Endothelial cell (in vitro differentiated cells): ENCODE results near the gene ZIC2. TPM values are rescaled to one million over a fixed set of nuclear protein-coding genes. Genes with fewer than 3 reads are reported as not detected.

ENCODE experiments used
- DNase-seq: peaks from one replicate; pipeline ENCODE4 v3.0.0; 2021; ENCODE audit warnings: low spot score
- H3K27ac Mint-ChIP-seq: one replicate; pipeline ENCODE4 v1.8.0; 2021; ENCODE audit warnings: mixed read lengths, inconsistent platforms; ENCODE audit not compliant: unreplicated experiment
- H3K27me3 Mint-ChIP-seq: one replicate; pipeline ENCODE4 v1.8.0; 2021; ENCODE audit warnings: mild to moderate bottlenecking, moderate library complexity, mixed read lengths, inconsistent platforms; ENCODE audit not compliant: unreplicated experiment
- H3K36me3 Mint-ChIP-seq: one replicate; pipeline ENCODE4 v1.8.0; 2021; ENCODE audit warnings: mild to moderate bottlenecking, low read depth, mixed read lengths, inconsistent platforms; ENCODE audit not compliant: unreplicated experiment
- H3K4me1 Mint-ChIP-seq: one replicate; pipeline ENCODE4 v1.8.0; 2021; ENCODE audit warnings: mild to moderate bottlenecking, mixed read lengths, inconsistent platforms; ENCODE audit not compliant: unreplicated experiment
- H3K4me3 Mint-ChIP-seq: one replicate; pipeline ENCODE4 v1.8.0; 2021; ENCODE audit warnings: mild to moderate bottlenecking, mixed read lengths, inconsistent platforms; ENCODE audit not compliant: unreplicated experiment
- H3K9me3 Mint-ChIP-seq: one replicate; pipeline ENCODE4 v1.8.0; 2021; ENCODE audit warnings: mixed read lengths, inconsistent platforms; ENCODE audit not compliant: unreplicated experiment
- total RNA-seq: library from RNA; stranded (reverse); fragmentation: NEBNext Ultra II Directional; extraction: Animal tissue kit (Norgen Biotek cat#: 25700); gene quantifications from one replicate; pipeline ENCODE4 v1.2.1, GENCODE V29; 2021; ENCODE audit not compliant: unreplicated experiment
- TF ChIP-seq, protein P1 (sequence below): fragments of 200-600 bp; sonication (generic); IDR thresholded peaks from one replicate; pipeline ENCODE4 v1.5.0; 2021; ENCODE audit warnings: antibody characterized with exemption; ENCODE audit not compliant: unreplicated experiment

ZIC2 gene
- total RNA-seq, 1 donor from 2014 or later, result 3.8 TPM

DNA sequence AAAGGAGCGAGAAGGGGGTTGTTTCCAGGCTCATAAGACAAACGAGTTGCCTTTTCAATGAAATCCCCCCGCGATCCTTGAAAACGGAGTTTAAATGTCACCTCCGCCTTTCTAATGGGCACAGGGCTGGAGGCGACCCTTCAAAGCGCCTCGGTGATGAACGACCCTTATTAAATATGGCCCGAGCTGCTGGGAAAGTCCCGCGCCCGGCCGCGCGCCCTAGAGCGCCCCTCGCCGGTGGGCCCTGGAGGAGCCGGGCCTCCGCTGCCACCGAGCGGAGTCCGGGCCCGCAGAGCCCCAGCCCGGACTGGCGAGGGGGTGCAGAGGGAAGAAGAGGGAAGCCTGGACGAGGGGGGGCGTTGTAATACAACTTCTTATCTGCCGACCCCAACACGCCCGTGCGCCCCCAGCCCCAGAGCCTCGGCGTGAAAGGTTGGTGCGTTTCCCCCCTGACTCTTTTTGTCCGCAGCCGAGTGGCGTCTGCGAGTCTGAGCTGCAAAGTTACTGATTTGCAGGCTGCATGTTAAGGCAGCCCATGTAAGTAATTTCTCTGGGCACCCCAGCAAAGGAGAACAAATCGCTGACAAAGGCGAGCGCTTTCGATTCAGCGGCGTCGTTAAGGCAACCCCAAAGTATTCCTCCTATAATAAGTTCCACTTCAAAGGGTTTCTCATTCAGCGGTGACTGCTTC, 21.9 kb upstream of the ZIC2 start:
- H3K4me1 Mint-ChIP-seq, result peaks cover 36% of the 10 kb centered on the region
- no peaks in the 10 kb centered on the region for H3K9me3 Mint-ChIP-seq
- H3K27ac Mint-ChIP-seq, result no peak overlapping the region
- TF ChIP-seq, protein P1, sequence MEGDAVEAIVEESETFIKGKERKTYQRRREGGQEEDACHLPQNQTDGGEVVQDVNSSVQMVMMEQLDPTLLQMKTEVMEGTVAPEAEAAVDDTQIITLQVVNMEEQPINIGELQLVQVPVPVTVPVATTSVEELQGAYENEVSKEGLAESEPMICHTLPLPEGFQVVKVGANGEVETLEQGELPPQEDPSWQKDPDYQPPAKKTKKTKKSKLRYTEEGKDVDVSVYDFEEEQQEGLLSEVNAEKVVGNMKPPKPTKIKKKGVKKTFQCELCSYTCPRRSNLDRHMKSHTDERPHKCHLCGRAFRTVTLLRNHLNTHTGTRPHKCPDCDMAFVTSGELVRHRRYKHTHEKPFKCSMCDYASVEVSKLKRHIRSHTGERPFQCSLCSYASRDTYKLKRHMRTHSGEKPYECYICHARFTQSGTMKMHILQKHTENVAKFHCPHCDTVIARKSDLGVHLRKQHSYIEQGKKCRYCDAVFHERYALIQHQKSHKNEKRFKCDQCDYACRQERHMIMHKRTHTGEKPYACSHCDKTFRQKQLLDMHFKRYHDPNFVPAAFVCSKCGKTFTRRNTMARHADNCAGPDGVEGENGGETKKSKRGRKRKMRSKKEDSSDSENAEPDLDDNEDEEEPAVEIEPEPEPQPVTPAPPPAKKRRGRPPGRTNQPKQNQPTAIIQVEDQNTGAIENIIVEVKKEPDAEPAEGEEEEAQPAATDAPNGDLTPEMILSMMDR, result peak; percentile 50
- peaks cover 23% of the 10 kb centered on the region for H3K27me3 Mint-ChIP-seq
- peak; percentile 37 for DNase-seq
- H3K4me3 Mint-ChIP-seq, result peak overlapping the region; percentile 85
- H3K36me3 Mint-ChIP-seq, result no peaks in the 10 kb centered on the region

- Mint-ChIP-seq H3K4me1 (peaks cover 31% of the 10 kb centered on the region), H3K4me3 (no peak overlapping the region)
- peak; percentile 23 for DNase-seq
These were observed 20.8 kb upstream of the ZIC2 start for GRCh38 chr13:99960663-99961311.

GRCh38 chr13:99961636-99962035, 19.9 kb upstream of the ZIC2 start:
- Mint-ChIP-seq H3K4me3 (no peak overlapping the region), H3K27me3 (peaks cover 20% of the 10 kb centered on the region), H3K36me3 (no peaks in the 10 kb centered on the region), H3K9me3 (no peaks in the 10 kb centered on the region), H3K4me1 (peaks cover 35% of the 10 kb centered on the region), H3K27ac (no peak overlapping the region)
- DNase-seq, result no peak
- TF ChIP-seq, protein P1, result no peak

More at GRCh38 chr13:99960663-99961311, 20.8 kb upstream of the ZIC2 start:
- H3K27me3 Mint-ChIP-seq, result peaks cover 21% of the 10 kb centered on the region
- no peaks in the 10 kb centered on the region for H3K36me3 Mint-ChIP-seq
- TF ChIP-seq, protein P1, result no peak
- no peak overlapping the region for H3K27ac Mint-ChIP-seq
- no peaks in the 10 kb centered on the region for H3K9me3 Mint-ChIP-seq

- no peak overlapping the region for H3K27ac Mint-ChIP-seq
- no peak overlapping the region for H3K4me3 Mint-ChIP-seq
- TF ChIP-seq, protein P1, result no peak
- H3K4me1 Mint-ChIP-seq, result peaks cover 33% of the 10 kb centered on the region
- H3K27me3 Mint-ChIP-seq, result peaks cover 20% of the 10 kb centered on the region
- H3K36me3 Mint-ChIP-seq, result no peaks in the 10 kb centered on the region
- no peak for DNase-seq
- no peaks in the 10 kb centered on the region for H3K9me3 Mint-ChIP-seq
These were observed 19.3 kb upstream of the ZIC2 start for GRCh38 chr13:99962242-99962641.

- Mint-ChIP-seq H3K36me3 (no peaks in the 10 kb centered on the region), H3K4me1 (peaks cover 26% of the 10 kb centered on the region), H3K27me3 (peaks cover 17% of the 10 kb centered on the region), H3K9me3 (no peaks in the 10 kb centered on the region), H3K27ac (no peak overlapping the region), H3K4me3 (no peak overlapping the region)
- TF ChIP-seq, protein P1, result no peak
- DNase-seq, result no peak
These were observed 17.7 kb upstream of the ZIC2 start for GRCh38 chr13:99963816-99964339.
